Muscle layer of duodenum (tissue), 2 donors: ENCODE results near the gene SVBP.

Experiments used
- H3K27ac ChIP-seq: one replicate; pipeline ENCODE4 v1.7.0; 2013; ENCODE audit warnings: mild to moderate bottlenecking, low read length
- H3K27me3 ChIP-seq: one replicate; pipeline ENCODE4 v1.7.0; 2013; ENCODE audit warnings: low read depth, mild to moderate bottlenecking, control low read depth, low read length
- H3K36me3 ChIP-seq, 2 donors: one replicate each; pipeline ENCODE4 v1.7.0; 2013; ENCODE audit warnings: low read length in 2 of 2, control low read depth in 1 of 2, mild to moderate bottlenecking in 1 of 2; ENCODE audit not compliant: insufficient read depth in 2 of 2, control insufficient read depth in 1 of 2
- H3K4me1 ChIP-seq, 2 donors: one replicate each; pipeline ENCODE4 v1.7.0; 2013; ENCODE audit warnings: low read length in 2 of 2, mild to moderate bottlenecking in 2 of 2, control low read depth in 1 of 2, moderate library complexity in 1 of 2; ENCODE audit not compliant: insufficient read depth in 2 of 2, control insufficient read depth in 1 of 2
- H3K4me3 ChIP-seq, 2 donors: one replicate each; pipeline ENCODE4 v1.7.0; 2013; ENCODE audit warnings: low read length in 2 of 2, low read depth in 1 of 2, mild to moderate bottlenecking in 1 of 2
- H3K9me3 ChIP-seq, 2 donors: one replicate each; pipeline ENCODE4 v1.7.0; 2013; ENCODE audit warnings: low read length in 2 of 2, control low read depth in 1 of 2, mild to moderate bottlenecking in 1 of 2; ENCODE audit not compliant: control insufficient read depth in 1 of 2
- donor health status: healthy.

Gene SVBP

GRCh38 chr1:42838482-42839190 lies 21.4 kb upstream of the SVBP start:
- Histone ChIP-seq H3K27ac (no peak overlapping the region), H3K4me3 (no peak overlapping the region), H3K36me3 (peaks cover 5 to 20% of the 10 kb centered on the region in 2 donors), H3K4me1 (no peaks in the 10 kb centered on the region), H3K27me3 (no peaks in the 10 kb centered on the region), H3K9me3 (no peaks in the 10 kb centered on the region)

DNA sequence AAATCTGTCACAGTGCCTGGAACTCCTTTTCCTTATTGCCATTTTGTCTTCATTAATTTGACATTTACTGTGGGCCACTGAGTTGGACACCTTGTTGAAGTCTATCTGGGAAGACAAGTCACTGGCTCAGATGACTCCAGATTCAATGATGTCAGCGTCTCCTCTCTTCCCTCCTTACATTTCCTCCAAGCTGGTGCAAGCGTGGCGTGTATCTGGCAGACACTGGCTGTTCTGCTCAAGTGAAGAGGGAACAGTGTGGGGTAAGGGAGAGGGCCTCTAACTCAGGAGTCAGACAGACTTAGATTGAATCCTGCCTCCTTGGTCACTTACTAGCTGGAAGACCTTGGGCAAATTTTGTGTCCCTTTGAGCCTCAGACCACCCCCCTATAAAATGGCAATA lies 20.5 kb upstream of the SVBP start:
- no peak overlapping the region for H3K4me3 ChIP-seq
- H3K9me3 ChIP-seq, result no peaks in the 10 kb centered on the region
- H3K27ac ChIP-seq, result no peak overlapping the region
- no peaks in the 10 kb centered on the region for H3K4me1 ChIP-seq
- peaks cover 5 to 14% of the 10 kb centered on the region in 2 donors for H3K36me3 ChIP-seq
- H3K27me3 ChIP-seq, result no peaks in the 10 kb centered on the region

DNA sequence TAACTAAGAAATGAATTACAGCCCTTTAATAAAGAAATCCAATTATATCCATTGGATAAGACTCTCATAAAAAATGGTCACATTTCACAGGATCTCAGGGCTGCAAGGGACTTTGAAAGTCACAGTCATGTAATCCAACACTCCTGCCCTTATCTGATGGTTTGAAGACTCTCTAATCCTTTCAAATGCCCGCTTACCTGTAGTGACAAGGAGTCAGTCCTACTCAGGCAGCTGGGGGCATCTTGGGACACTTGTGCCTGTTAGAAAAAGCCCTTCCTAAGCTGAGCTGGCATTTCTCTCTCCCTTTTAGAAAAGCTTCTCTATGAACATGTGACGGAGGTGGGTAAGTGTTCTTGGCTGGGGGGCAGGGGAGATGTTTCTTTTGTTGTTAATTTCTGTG lies 18.2 kb upstream of the SVBP start:
- no peaks in the 10 kb centered on the region for H3K9me3 ChIP-seq
- H3K4me3 ChIP-seq, result no peak overlapping the region
- no peaks in the 10 kb centered on the region for H3K4me1 ChIP-seq
- peaks cover 5 to 8% of the 10 kb centered on the region in 2 donors for H3K36me3 ChIP-seq
- no peaks in the 10 kb centered on the region for H3K27me3 ChIP-seq
- H3K27ac ChIP-seq, result no peak overlapping the region

GRCh38 chr1:42834803-42835202 lies 17.6 kb upstream of the SVBP start:
- H3K36me3 ChIP-seq, result peaks cover 10 to 13% of the 10 kb centered on the region in 2 donors
- no peak overlapping the region for H3K27ac ChIP-seq
- no peaks in the 10 kb centered on the region for H3K4me1 ChIP-seq
- H3K27me3 ChIP-seq, result no peaks in the 10 kb centered on the region
- H3K4me3 ChIP-seq, result no peak overlapping the region
- no peaks in the 10 kb centered on the region for H3K9me3 ChIP-seq

GRCh38 chr1:42833981-42834380 lies 16.8 kb upstream of the SVBP start:
- no peak overlapping the region for H3K4me3 ChIP-seq
- H3K27me3 ChIP-seq, result no peaks in the 10 kb centered on the region
- H3K36me3 ChIP-seq, result peaks cover 10 to 13% of the 10 kb centered on the region in 2 donors
- no peak overlapping the region for H3K27ac ChIP-seq
- H3K4me1 ChIP-seq, result no peaks in the 10 kb centered on the region
- no peaks in the 10 kb centered on the region for H3K9me3 ChIP-seq

GRCh38 chr1:42832641-42833240 lies 15.5 kb upstream of the SVBP start:
- no peaks in the 10 kb centered on the region for H3K4me1 ChIP-seq
- H3K27ac ChIP-seq, result no peak overlapping the region
- H3K4me3 ChIP-seq, result no peak overlapping the region
- H3K36me3 ChIP-seq, result peaks cover 10 to 14% of the 10 kb centered on the region in 2 donors
- no peaks in the 10 kb centered on the region for H3K9me3 ChIP-seq
- H3K27me3 ChIP-seq, result no peaks in the 10 kb centered on the region

DNA sequence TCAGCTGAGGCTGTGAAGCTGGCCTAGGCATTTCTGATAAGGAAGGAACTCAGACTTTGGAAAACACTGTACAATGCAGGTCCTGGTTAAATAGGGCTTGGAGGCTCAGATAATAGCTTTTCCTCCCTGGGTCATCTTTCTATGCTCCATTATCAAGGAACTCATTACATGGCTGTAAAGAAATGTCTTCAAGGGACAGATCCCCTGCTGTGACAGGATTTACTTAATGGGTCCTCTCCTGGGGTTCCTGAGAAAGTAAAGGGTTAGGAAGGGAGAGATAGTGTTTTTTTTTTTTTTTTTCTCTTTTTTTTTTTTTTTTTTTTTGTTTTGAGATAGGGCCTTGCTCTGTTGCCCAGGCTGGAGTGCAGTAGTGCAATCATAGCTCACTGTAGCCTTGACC lies 14.1 kb upstream of the SVBP start:
- Histone ChIP-seq H3K9me3 (no peaks in the 10 kb centered on the region), H3K36me3 (peaks cover 10 to 13% of the 10 kb centered on the region in 2 donors), H3K27me3 (no peaks in the 10 kb centered on the region)

DNA sequence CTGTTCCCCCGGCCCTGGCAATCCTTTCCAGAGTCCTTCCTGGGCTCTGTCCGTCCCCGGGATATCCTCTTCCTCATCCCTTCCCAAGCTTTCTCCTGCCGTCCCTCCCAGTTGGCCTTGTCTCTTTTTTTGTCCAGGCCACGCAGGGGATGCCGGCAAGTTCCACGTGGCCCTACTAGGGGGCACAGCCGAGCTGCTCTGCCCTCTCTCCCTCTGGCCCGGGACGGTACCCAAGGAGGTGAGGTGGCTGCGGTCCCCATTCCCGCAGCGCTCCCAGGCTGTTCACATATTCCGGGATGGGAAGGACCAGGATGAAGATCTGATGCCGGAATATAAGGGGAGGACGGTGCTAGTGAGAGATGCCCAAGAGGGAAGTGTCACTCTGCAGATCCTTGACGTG lies 13.4 kb upstream of the SVBP start:
- H3K4me3 ChIP-seq, result no peak overlapping the region
- H3K9me3 ChIP-seq, result no peaks in the 10 kb centered on the region
- no peak overlapping the region for H3K27ac ChIP-seq
- no peaks in the 10 kb centered on the region for H3K27me3 ChIP-seq
- H3K4me1 ChIP-seq, result no peaks in the 10 kb centered on the region
- H3K36me3 ChIP-seq, result peaks cover 10 to 13% of the 10 kb centered on the region in 2 donors

More for the DNA sequence above, 14.1 kb upstream of the SVBP start:
- no peaks in the 10 kb centered on the region for H3K4me1 ChIP-seq
- no peak overlapping the region for H3K27ac ChIP-seq
- no peak overlapping the region for H3K4me3 ChIP-seq

GRCh38 chr1:42825036-42825851 lies 8.0 kb upstream of the SVBP start:
- peaks cover 0 to 5% of the 10 kb centered on the region in 2 donors for H3K4me1 ChIP-seq
- H3K36me3 ChIP-seq, result peaks cover 3 to 7% of the 10 kb centered on the region in 2 donors
- no peak overlapping the region for H3K27ac ChIP-seq
- H3K9me3 ChIP-seq, result no peaks in the 10 kb centered on the region
- H3K4me3 ChIP-seq, result no peak overlapping the region
- H3K27me3 ChIP-seq, result no peaks in the 10 kb centered on the region

DNA sequence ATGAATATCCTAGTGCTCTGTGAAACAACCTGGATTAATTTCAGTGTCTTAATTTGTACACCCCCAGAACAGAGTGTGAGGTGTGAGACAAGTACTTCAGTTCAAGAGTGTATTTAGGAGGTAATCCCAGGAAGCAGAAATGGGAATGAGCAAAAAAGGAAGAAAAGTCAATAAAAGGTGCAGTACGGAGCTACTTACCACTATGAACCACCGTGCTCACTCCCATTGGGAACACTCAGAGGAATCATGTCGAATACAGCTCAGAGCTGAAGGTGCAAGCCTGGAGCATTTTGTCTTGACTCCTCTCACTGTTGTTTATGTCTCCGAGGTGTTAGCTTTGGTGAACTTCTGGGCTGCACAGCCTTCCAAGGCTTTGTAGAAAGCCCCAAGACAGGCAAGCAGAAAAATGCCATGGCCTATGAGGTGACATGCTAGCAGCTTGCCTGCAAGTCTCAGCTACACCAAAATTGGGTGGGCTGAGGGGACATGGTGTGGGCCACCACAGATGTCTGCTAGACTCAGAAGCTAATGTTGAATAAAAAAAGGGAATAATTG lies 7.4 kb upstream of the SVBP start:
- Histone ChIP-seq H3K27ac (no peak overlapping the region), H3K4me1 (peaks cover 0 to 5% of the 10 kb centered on the region in 2 donors), H3K9me3 (no peaks in the 10 kb centered on the region), H3K36me3 (peaks cover 0 to 4% of the 10 kb centered on the region in 2 donors), H3K27me3 (no peaks in the 10 kb centered on the region), H3K4me3 (no peak overlapping the region)

DNA sequence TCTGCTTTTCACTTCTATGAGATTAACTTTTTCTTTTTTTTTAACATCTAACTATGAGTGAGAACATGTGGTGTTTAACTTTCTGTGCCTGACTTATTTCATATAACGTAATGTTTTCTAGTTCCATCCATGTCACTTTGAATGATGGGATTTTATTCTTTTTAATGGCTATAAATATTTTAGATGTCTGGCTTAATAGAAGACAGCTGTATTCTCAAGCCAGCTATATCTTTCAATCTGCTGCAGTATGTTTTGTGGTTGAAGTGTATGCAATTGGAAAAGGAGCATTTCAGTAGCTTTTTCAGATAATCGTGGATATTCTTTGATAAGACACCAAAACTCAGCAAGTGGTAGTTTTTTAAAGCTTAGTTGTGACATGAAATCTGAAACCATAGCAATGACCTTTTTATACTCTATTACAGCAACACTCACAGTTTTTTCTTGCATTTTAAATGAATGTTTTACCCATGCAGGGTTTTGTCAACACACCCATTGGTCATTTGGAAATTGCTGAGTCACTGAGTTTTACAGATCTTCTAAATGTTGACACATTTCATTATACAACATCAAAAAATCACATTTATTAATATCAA lies 5.7 kb upstream of the SVBP start:
- Histone ChIP-seq H3K27me3 (no peaks in the 10 kb centered on the region), H3K4me1 (peaks cover 2 to 8% of the 10 kb centered on the region in 2 donors), H3K4me3 (no peak overlapping the region), H3K27ac (no peak overlapping the region), H3K36me3 (peaks cover 0 to under 1% of the 10 kb centered on the region in 2 donors), H3K9me3 (no peaks in the 10 kb centered on the region)
